GM10248 (cell line): ENCODE data around the gene RBBP5.

Source experiments
- CTCF ChIA-PET: fragments of 300-600 bp; sonication (Branson Sonifier 250); formaldehyde crosslinking; extraction: SDS; loops from one replicate; lab custom pipeline; 2021; ENCODE audit warnings: antibody characterized with exemption; lab: Yijun Ruan, JAX
- POLR2A ChIA-PET: fragments of 350-650 bp; sonication (Branson Sonifier 250); formaldehyde crosslinking; extraction: SDS; loops from one replicate; lab custom pipeline; 2020; ENCODE audit warnings: antibody characterized with exemption; lab: Yijun Ruan, JAX
- DNase-seq: peaks from one replicate; pipeline ENCODE4 v3.0.0; 2012; ENCODE audit errors: extremely low spot score
- TF ChIP-seq, protein P1 (sequence below): IDR thresholded peaks from 2 replicates; pipeline ENCODE4 v1.5.1; 2012; ENCODE audit warnings: mild to moderate bottlenecking, low read depth; ENCODE audit errors: extremely low read depth, missing control alignments, control extremely low read depth

RBBP5 gene

DNA sequence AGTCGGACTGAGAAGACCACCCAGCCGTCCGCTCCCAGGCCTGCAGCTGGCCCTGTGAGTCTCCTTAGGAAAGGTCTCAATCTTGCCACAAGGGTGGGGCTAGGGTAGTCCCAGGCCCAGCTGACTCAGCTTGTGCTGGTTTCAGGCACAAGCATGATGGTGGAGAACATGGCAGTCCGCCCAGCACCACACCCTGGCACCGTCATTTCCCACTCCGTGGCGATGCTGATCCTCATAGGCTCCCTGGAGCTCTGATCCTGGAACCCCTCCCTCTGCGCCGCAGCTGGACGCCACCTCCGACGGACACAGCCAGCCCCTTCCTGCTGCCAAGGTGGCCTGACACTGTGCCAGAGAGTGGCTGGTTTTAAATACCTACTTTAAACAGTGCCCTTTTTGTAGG is 48.3 kb downstream of the RBBP5 start:
- TF ChIP-seq, protein P1, sequence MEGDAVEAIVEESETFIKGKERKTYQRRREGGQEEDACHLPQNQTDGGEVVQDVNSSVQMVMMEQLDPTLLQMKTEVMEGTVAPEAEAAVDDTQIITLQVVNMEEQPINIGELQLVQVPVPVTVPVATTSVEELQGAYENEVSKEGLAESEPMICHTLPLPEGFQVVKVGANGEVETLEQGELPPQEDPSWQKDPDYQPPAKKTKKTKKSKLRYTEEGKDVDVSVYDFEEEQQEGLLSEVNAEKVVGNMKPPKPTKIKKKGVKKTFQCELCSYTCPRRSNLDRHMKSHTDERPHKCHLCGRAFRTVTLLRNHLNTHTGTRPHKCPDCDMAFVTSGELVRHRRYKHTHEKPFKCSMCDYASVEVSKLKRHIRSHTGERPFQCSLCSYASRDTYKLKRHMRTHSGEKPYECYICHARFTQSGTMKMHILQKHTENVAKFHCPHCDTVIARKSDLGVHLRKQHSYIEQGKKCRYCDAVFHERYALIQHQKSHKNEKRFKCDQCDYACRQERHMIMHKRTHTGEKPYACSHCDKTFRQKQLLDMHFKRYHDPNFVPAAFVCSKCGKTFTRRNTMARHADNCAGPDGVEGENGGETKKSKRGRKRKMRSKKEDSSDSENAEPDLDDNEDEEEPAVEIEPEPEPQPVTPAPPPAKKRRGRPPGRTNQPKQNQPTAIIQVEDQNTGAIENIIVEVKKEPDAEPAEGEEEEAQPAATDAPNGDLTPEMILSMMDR = no peak
- no peak for DNase-seq
- ChIA-PET CTCF (interaction anchor here (3.3 to 8.8 kb wide), 2 partner anchors 12 to 84 kb away, joined by 14 to 78 read pairs; no protein-coding TSS in a partner anchor), POLR2A (no interaction called here)

DNA sequence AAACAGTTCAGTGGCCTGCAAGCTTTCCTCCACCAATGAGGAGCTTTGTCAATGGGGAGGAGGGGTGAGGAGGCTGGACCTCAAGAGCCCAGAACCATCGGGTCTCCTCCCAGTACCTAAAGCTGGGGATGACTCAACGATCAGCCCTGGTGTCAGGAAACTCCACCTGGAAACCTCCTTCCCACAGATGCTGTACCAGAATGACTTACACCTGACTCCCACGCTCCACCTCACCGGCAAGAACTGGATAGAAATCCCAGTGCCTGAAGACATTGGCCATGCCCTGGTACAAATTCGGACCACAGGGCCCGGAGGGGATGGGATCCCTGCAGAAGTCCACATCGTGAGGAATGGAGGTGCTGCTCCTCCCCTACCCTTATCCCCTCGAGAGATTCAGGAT is 48.9 kb downstream of the RBBP5 start:
- TF ChIP-seq, protein P1 = no peak
- ChIA-PET POLR2A (no interaction called here), CTCF (interaction anchor here (2.0 to 8.8 kb wide), 3 partner anchors 11 to 97 kb away, joined by 7 to 78 read pairs (median 14); no protein-coding TSS in a partner anchor)
- no peak for DNase-seq

DNA sequence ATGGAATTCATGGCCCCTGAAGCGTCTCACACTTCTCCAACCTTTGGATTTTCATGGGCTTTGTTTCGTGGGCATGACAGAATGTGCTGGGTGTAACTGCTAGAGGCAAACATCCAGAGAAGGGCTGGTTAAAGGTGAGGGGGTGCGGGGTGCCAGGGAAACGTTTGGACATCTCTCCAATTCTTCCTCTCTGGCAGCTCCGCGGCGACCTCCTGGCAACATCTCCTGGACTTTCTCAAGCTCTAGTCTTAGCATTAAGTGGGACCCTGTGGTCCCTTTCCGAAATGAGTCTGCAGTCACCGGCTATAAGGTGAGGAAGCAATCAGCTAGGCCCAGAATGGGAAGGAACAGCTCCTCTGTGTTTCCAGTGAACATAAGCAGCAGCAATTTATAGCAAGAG is 49.5 kb downstream of the RBBP5 start:
- TF ChIP-seq, protein P1 = no peak
- no peak for DNase-seq
- ChIA-PET CTCF (interaction anchor here (2.0 to 8.8 kb wide), 3 partner anchors 11 to 96 kb away, joined by 7 to 78 read pairs (median 14); no protein-coding TSS in a partner anchor), POLR2A (no interaction called here)

DNA sequence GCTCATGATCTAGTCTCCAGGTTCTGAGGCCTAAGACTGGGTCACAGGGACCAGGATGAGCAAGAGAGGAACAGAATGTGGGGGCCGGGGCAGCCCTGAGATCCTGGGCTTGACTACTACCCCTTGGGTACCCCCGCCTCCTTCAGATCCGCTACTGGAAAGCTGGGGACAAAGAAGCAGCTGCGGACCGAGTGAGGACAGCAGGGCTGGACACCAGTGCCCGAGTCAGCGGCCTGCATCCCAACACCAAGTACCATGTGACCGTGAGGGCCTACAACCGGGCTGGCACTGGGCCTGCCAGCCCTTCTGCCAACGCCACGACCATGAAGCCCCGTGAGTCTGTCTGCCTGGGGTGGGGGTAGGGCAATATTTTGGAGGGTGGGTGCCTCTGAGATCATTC is 50.0 kb downstream of the RBBP5 start:
- CTCF ChIA-PET = interaction anchor here (1.2 to 8.8 kb wide), 4 partner anchors 10 to 184 kb away, joined by 3 to 78 read pairs (median 10); no protein-coding TSS in a partner anchor
- TF ChIP-seq, protein P1 = no peak
- no peak for DNase-seq
- POLR2A ChIA-PET = interaction anchor here (0.6 kb wide), 1 partner anchor 99 kb away, joined by 4 read pairs; no protein-coding TSS in a partner anchor

DNA sequence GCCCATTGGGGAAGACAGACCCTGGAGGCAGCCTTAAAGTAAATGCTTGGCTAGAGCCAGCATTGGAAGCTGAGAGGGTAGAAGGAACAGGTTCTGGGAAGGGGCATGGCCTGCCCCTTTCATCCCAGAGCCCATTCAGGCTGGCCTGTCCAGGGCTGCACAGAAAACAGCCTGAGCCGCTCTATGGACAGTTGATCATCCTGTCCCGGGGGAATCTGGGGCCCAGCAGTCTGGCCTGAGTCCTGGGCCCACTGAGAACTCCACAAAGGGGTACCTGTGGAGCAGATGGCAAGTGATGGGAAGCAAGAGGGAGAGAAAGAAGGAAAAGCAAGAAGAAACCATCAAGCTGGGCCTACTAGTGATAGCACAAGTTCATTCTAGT is 50.8 kb downstream of the RBBP5 start:
- TF ChIP-seq, protein P1 = no peak
- CTCF ChIA-PET = interaction anchor here (1.2 to 8.8 kb wide), 3 partner anchors 9 to 185 kb away, joined by 3 to 78 read pairs (median 14); no protein-coding TSS in a partner anchor
- POLR2A ChIA-PET = interaction anchor here (0.6 to 0.7 kb wide), 2 partner anchors 100 to 1757 kb away, joined by 4 to 5 read pairs; no protein-coding TSS in a partner anchor
- no peak for DNase-seq

DNA sequence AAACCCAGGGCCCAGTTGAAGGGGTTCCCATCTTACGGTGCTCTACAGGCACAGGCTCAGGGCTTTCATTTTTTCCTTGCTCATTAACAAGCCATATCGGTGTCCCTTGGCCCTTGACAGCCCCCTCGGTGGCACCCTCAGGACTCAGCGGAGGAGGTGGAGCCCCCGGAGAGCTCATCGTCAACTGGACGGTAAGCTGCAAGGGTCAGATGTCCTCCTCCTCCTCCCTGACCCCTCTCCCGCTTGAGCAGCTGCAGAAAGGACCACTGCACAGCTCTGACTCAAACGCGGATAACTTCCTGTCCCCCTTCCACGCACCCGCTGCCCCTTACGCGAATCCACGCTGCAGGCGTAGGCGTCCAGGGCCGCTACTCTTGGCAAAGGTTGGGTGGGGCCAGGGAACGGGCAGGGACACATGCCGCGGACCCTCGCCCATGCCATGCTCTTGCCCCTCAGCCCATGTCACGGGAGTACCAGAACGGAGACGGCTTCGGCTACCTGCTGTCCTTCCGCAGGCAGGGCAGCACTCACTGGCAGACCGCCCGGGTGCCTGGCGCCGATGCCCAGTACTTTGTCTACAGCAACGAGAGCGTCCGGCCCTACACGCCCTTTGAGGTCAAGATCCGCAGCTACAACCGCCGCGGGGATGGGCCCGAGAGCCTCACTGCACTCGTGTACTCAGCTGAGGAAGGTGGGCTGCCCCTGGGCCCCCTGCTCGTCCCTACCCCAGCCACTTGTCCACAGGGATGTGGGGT is 52.2 kb downstream of the RBBP5 start:
- POLR2A ChIA-PET = no interaction called here
- no peak for DNase-seq
- CTCF ChIA-PET = interaction anchor here (8.8 kb wide), 1 partner anchor 8 kb away, joined by 78 read pairs; no protein-coding TSS in a partner anchor
- TF ChIP-seq, protein P1 = no peak
